IMR-90 (cell line): ENCODE measurements around the gene PARD3. TPM values are rescaled to one million over a fixed set of nuclear protein-coding genes. Genes with fewer than 3 reads are reported as not detected.

Source experiments
- ATAC-seq: fragments of 200-7000 bp; cut with Tn5 transposase; 2 replicates; pipeline ENCODE4 v1.9.1; 2020; ENCODE audit warnings: low read depth, mild to moderate bottlenecking, moderate library complexity
- BruUV-seq: library from RNA; stranded (reverse); fragments of 400-500 nt; replicated peaks from 2 replicates; lab custom pipeline; 2021; lab: Mats Ljungman, UMichigan
- CTCF ChIA-PET: fragments of 300-600 bp; formaldehyde crosslinking; extraction: SDS; loops from one replicate; lab custom pipeline; 2021; ENCODE audit warnings: antibody characterized with exemption; lab: Yijun Ruan, JAX
- POLR2A ChIA-PET: fragments of 300-600 bp; sonication (Branson Sonifier 250); formaldehyde crosslinking; loops from one replicate; lab custom pipeline; 2022; ENCODE audit warnings: antibody characterized with exemption; ENCODE audit not compliant: unreplicated experiment; lab: Charles Lee
- DNase-seq: peaks from one replicate; pipeline ENCODE4 v3.0.0; 2013
- H2AFZ ChIP-seq: replicated peaks from 2 replicates; pipeline ENCODE3; 2013; ENCODE audit warnings: low read length, mild to moderate bottlenecking; ENCODE audit not compliant: poor library complexity
- H2AK5ac ChIP-seq: 2 replicates; pipeline ENCODE4 v1.6.1; 2013; ENCODE audit warnings: low read depth, low read length, inconsistent platforms
- H2AK9ac ChIP-seq: replicated peaks from 2 replicates; pipeline ENCODE3; 2013; ENCODE audit warnings: mild to moderate bottlenecking, low read depth, low read length, moderate library complexity; ENCODE audit not compliant: poor library complexity
- H2BK120ac ChIP-seq: 2 replicates; pipeline ENCODE4 v1.6.1; 2013; ENCODE audit warnings: low read depth, low read length, inconsistent platforms
- H2BK15ac ChIP-seq: 3 replicates; pipeline ENCODE4 v1.6.1; 2013; ENCODE audit warnings: low read depth, low read length, inconsistent platforms
- H2BK20ac ChIP-seq: 2 replicates; pipeline ENCODE4 v1.6.1; 2013; ENCODE audit warnings: low read depth, mild to moderate bottlenecking, inconsistent platforms, low read length, moderate library complexity
- H2BK5ac ChIP-seq: 2 replicates; pipeline ENCODE4 v1.6.1; 2013; ENCODE audit warnings: mild to moderate bottlenecking, low read depth, low read length, inconsistent platforms; ENCODE audit not compliant: poor library complexity, severe bottlenecking
- H3K14ac ChIP-seq: replicated peaks from 2 replicates; pipeline ENCODE4 v1.6.1; 2013; ENCODE audit warnings: low read depth, low read length, inconsistent platforms
- H3K18ac ChIP-seq: 2 replicates; pipeline ENCODE4 v1.6.1; 2013; ENCODE audit warnings: low read depth, low read length, control low read depth
- H3K23ac ChIP-seq: 2 replicates; pipeline ENCODE4 v1.6.1; 2013; ENCODE audit warnings: low read depth, low read length, inconsistent platforms
- H3K27ac ChIP-seq: 2 replicates; pipeline ENCODE4 v1.5.1; 2013; ENCODE audit warnings: mild to moderate bottlenecking, control low read depth, low read length; ENCODE audit not compliant: insufficient read depth
- H3K27me3 ChIP-seq: 2 replicates; pipeline ENCODE4 v1.6.1; 2013; ENCODE audit warnings: low read length; ENCODE audit not compliant: control insufficient read depth, insufficient read depth
- H3K36me3 ChIP-seq: 2 replicates; pipeline ENCODE4 v1.6.1; 2013; ENCODE audit warnings: low read length, mixed read lengths; ENCODE audit not compliant: control insufficient read depth, insufficient read depth
- H3K4ac ChIP-seq: 2 replicates; pipeline ENCODE4 v1.6.1; 2013; ENCODE audit warnings: low read depth, low read length, inconsistent platforms
- H3K4me1 ChIP-seq: 2 replicates; pipeline ENCODE4 v1.6.1; 2013; ENCODE audit warnings: low read length, mixed read lengths; ENCODE audit not compliant: control insufficient read depth, insufficient read depth
- H3K4me2 ChIP-seq: 2 replicates; pipeline ENCODE4 v1.6.1; 2013; ENCODE audit warnings: low read depth, mild to moderate bottlenecking, control low read depth, low read length, moderate library complexity
- H3K4me3 ChIP-seq: 2 replicates; pipeline ENCODE4 v1.5.1; 2013; ENCODE audit warnings: low read depth, mild to moderate bottlenecking, control low read depth, low read length, moderate library complexity; ENCODE audit not compliant: insufficient read depth
- H3K56ac ChIP-seq: 2 replicates; pipeline ENCODE4 v1.6.1; 2013; ENCODE audit warnings: low read length, inconsistent platforms; ENCODE audit not compliant: insufficient read depth; ENCODE audit errors: extremely low read depth
- H3K79me1 ChIP-seq, 2 experiments: 2 replicates each; pipeline ENCODE4 v1.6.1; 2013; ENCODE audit warnings: low read length in 2 of 2, inconsistent platforms in 1 of 2, low read depth in 1 of 2
- H3K9ac ChIP-seq: 2 replicates; pipeline ENCODE4 v1.6.1; 2013; ENCODE audit warnings: low read depth, low read length, control low read depth
- H3K9me1 ChIP-seq: 2 replicates; pipeline ENCODE4 v1.6.1; 2013; ENCODE audit warnings: low read length, inconsistent platforms; ENCODE audit not compliant: insufficient read depth
- H3K9me3 ChIP-seq: 2 replicates; pipeline ENCODE4 v1.6.1; 2013; ENCODE audit warnings: low read length; ENCODE audit not compliant: control insufficient read depth, insufficient read depth
- H4K20me1 ChIP-seq: 2 replicates; pipeline ENCODE4 v1.6.1; 2013; ENCODE audit warnings: low read length, inconsistent platforms; ENCODE audit not compliant: insufficient read depth
- H4K5ac ChIP-seq: 2 replicates; pipeline ENCODE4 v1.6.1; 2013; ENCODE audit warnings: mild to moderate bottlenecking, low read depth, low read length, control low read depth
- H4K8ac ChIP-seq, 2 experiments: 2 replicates each; pipeline ENCODE4 v1.6.1; 2013; ENCODE audit warnings: low read depth in 2 of 2, low read length in 2 of 2, control low read depth in 1 of 2, inconsistent platforms in 1 of 2
- H4K91ac ChIP-seq: 2 replicates; pipeline ENCODE4 v1.6.1; 2013; ENCODE audit warnings: low read depth, low read length, inconsistent platforms; ENCODE audit not compliant: insufficient read depth
- BHLHE40 ChIP-seq: fragments of 150-350 bp; IDR thresholded peaks from 2 replicates; pipeline ENCODE4 v1.6.1; 2016; ENCODE audit warnings: mild to moderate bottlenecking, low read depth, low read length
- CEBPB ChIP-seq: IDR thresholded peaks from 2 replicates; pipeline ENCODE4 v1.6.1; 2012; ENCODE audit warnings: low read depth, low read length, improper control_type of control experiment
- CHD1 ChIP-seq: IDR thresholded peaks from 2 replicates; pipeline ENCODE4 v1.6.1; 2012; ENCODE audit warnings: low read depth, low read length, improper control_type of control experiment
- CTCF ChIP-seq: conservative IDR thresholded peaks from 2 replicates; pipeline ENCODE4 v1.5.1; 2012; ENCODE audit warnings: mild to moderate bottlenecking, low read depth, low read length, improper control_type of control experiment
- ELK1 ChIP-seq: fragments of 150-350 bp; IDR thresholded peaks from 2 replicates; pipeline ENCODE4 v1.6.1; 2016; ENCODE audit warnings: low read depth, mild to moderate bottlenecking, low read length, moderate library complexity, borderline replicate concordance
- FOS ChIP-seq: fragments of 150-350 bp; IDR thresholded peaks from 2 replicates; pipeline ENCODE4 v1.6.1; 2016; ENCODE audit warnings: low read depth, low read length
- MAFK ChIP-seq: IDR thresholded peaks from 2 replicates; pipeline ENCODE4 v1.6.1; 2012; ENCODE audit warnings: low read depth, low read length, improper control_type of control experiment
- MAZ ChIP-seq: IDR thresholded peaks from 2 replicates; pipeline ENCODE4 v1.6.1; 2012; ENCODE audit warnings: low read depth, mild to moderate bottlenecking, low read length, improper control_type of control experiment, moderate library complexity, borderline replicate concordance
- POLR2A ChIP-seq: IDR thresholded peaks from 2 replicates; pipeline ENCODE4 v1.6.1; 2012; ENCODE audit warnings: mild to moderate bottlenecking, low read depth, low read length
- RAD21 ChIP-seq: IDR thresholded peaks from 2 replicates; pipeline ENCODE4 v1.6.1; 2012; ENCODE audit warnings: low read length, improper control_type of control experiment
- RCOR1 ChIP-seq: IDR thresholded peaks from 2 replicates; pipeline ENCODE4 v1.6.1; 2012; ENCODE audit warnings: mild to moderate bottlenecking, low read length, improper control_type of control experiment; ENCODE audit not compliant: insufficient replicate concordance
- RFX5 ChIP-seq: IDR thresholded peaks from 2 replicates; pipeline ENCODE4 v1.8.0; 2012; ENCODE audit warnings: low read depth, mild to moderate bottlenecking, low read length, moderate library complexity
- SMC3 ChIP-seq: fragments of 150-350 bp; IDR thresholded peaks from 2 replicates; pipeline ENCODE4 v1.6.1; 2016; ENCODE audit warnings: low read depth, mild to moderate bottlenecking, antibody characterized with exemption, low read length, moderate library complexity
- WGBS, 2 experiments: methylation state at CpG; one replicate each; pipeline versions ENCODE4 v1.1.5 to v1.1.7; 2013; ENCODE audit warnings: missing lambda C conversion rate in 2 of 2; ENCODE audit not compliant: insufficient read length in 1 of 2; ENCODE audit errors: extremely low coverage in 2 of 2; 5-methylcytosine and 5-hydroxymethylcytosine counted together
- dilution Hi-C: fragments of 300-500 bp; cut with HindIII; formaldehyde crosslinking; loops from one replicate; pipeline ENCODE4 v1.14.3; 2018; ENCODE audit warnings: low sequenced_read_pairs; ENCODE audit not compliant: unreplicated experiment
- in situ Hi-C: fragments of 300-500 bp; cut with MboI; formaldehyde crosslinking; loops from 3 replicates; pipeline ENCODE4 v1.14.3; 2019; ENCODE audit warnings: low sequenced_read_pairs, inconsistent platforms, mixed read lengths
- intact Hi-C: fragments of 100-400 bp; cut with micrococcal nuclease; formaldehyde crosslinking; loops from 2 replicates; pipeline ENCODE4 v1.10.0; 2022
- polyA plus RNA-seq, 3 experiments: library from polyadenylated mRNA; depleted of rRNA; stranded (reverse); fragments of >200 nt; gene quantifications; 2 replicates each; pipeline ENCODE4 v1.2.3, GENCODE V29; 2012; ENCODE audit warnings: low replicate concordance in 1 of 3
- total RNA-seq: library from RNA; depleted of rRNA; stranded (reverse); fragments of >200 nt; gene quantifications from 2 replicates; pipeline ENCODE4 v1.2.3, GENCODE V29; 2012

The PARD3 gene
- total and polyA plus RNA-seq, 2 of the 4 experiments (the other 2 are of a cell fraction) = 14.6 to 37.5 TPM

- H4K8ac ChIP-seq = no peak overlapping the region
- H4K91ac ChIP-seq = no peak overlapping the region
- no peak for ATAC-seq
- H3K27me3 ChIP-seq = peaks cover 37% of the 10 kb centered on the region
- no peaks in the 10 kb centered on the region for H4K20me1 ChIP-seq
- H3K4me1 ChIP-seq = no peaks in the 10 kb centered on the region
- no TSS peak for BruUV-seq
- no peaks in the 10 kb centered on the region for H3K36me3 ChIP-seq
- no peak overlapping the region for H3K56ac ChIP-seq
- no peak overlapping the region for H3K27ac ChIP-seq
- in situ Hi-C loops (no loop called here), dilution Hi-C loops (no loop called here), intact Hi-C loops (no loop called here)
- H2BK5ac ChIP-seq = no peak overlapping the region
- no peak overlapping the region for H3K4me3 ChIP-seq
- H2AK9ac ChIP-seq = no peak overlapping the region
- no peak overlapping the region for H2BK20ac ChIP-seq
- H2AFZ ChIP-seq = no peak overlapping the region
- no peak overlapping the region for H4K5ac ChIP-seq
- H2BK120ac ChIP-seq = no peak overlapping the region
- CTCF ChIA-PET = no interaction called here
- no peak overlapping the region for H3K4ac ChIP-seq
- WGBS, 2 experiments = 92% methylated on average over 4 of the region's 8 CpGs; no CpG with 5 or more reads in 1 of the 2 experiments
- no peaks in the 10 kb centered on the region for H3K9me1 ChIP-seq
- H3K23ac ChIP-seq = no peak overlapping the region
- no peak for DNase-seq
- no peak overlapping the region for H3K4me2 ChIP-seq
- POLR2A ChIA-PET = no interaction called here
- TF ChIP-seq ELK1 = no peak
- TF ChIP-seq MAZ = no peak
- TF ChIP-seq CEBPB = no peak
- TF ChIP-seq POLR2A = no peak
- TF ChIP-seq RFX5 = no peak
- no peak for TF ChIP-seq RCOR1
- no peak for TF ChIP-seq BHLHE40
- TF ChIP-seq MAFK = no peak
- TF ChIP-seq CTCF = no peak
- TF ChIP-seq CHD1 = no peak
- TF ChIP-seq SMC3 = no peak
- TF ChIP-seq FOS = no peak
- no peak for TF ChIP-seq RAD21
- no peaks in the 10 kb centered on the region for H3K79me1 ChIP-seq
- H3K14ac ChIP-seq = no peak overlapping the region
- H3K9me3 ChIP-seq = no peaks in the 10 kb centered on the region
- no peak overlapping the region for H3K18ac ChIP-seq
- H2BK15ac ChIP-seq = no peak overlapping the region
- H3K9ac ChIP-seq = no peak overlapping the region
- H2AK5ac ChIP-seq = no peak overlapping the region
These were observed 20.9 kb upstream of the PARD3 start for GRCh38 chr10:34835908-34836508.
